ENCODE data around the gene SF3B5.
"Not testable (repeated sequence)": the region's sequence is repeated elsewhere in the genome, so short reads cannot be mapped to it uniquely, and the experiment has no call there.

Gene SF3B5

GRCh38 chr6:144095134-144096002 lies at the start of gene SF3B5:
Gene SF3B5 (minus strand): TSS chr6:144095573. CDS start chr6:144095497, 76 bp downstream.
- DNase-seq (ENCODE audit: low read depth): peak; percentile 93

- DNase-seq (ENCODE audit: low read depth): no peak
Observed at GRCh38 chr6:144144996-144145395, 49.6 kb upstream of the SF3B5 start.

- DNase-seq (ENCODE audit: low read depth): no peak
Observed at GRCh38 chr6:144143878-144144277, 48.5 kb upstream of the SF3B5 start.

GRCh38 chr6:144143106-144143505 lies 47.7 kb upstream of the SF3B5 start:
- DNase-seq (ENCODE audit: low read depth): no peak

GRCh38 chr6:144141470-144141869 lies 46.1 kb upstream of the SF3B5 start:
- DNase-seq (ENCODE audit: low read depth): no peak

- no peak for DNase-seq (ENCODE audit: low read depth)
Observed at GRCh38 chr6:144140867-144141266, 45.5 kb upstream of the SF3B5 start.

GRCh38 chr6:144139817-144140216 lies 44.4 kb upstream of the SF3B5 start:
- DNase-seq (ENCODE audit: low read depth): no peak

- DNase-seq (ENCODE audit: low read depth): no peak
Observed at GRCh38 chr6:144138542-144138941, 43.2 kb upstream of the SF3B5 start.

GRCh38 chr6:144134737-144135136 lies 39.4 kb upstream of the SF3B5 start:
- DNase-seq (ENCODE audit: low read depth): no peak

- no peak for DNase-seq (ENCODE audit: low read depth)
Observed at GRCh38 chr6:144134176-144134575, 38.8 kb upstream of the SF3B5 start.

- DNase-seq (ENCODE audit: low read depth): no peak
Observed at GRCh38 chr6:144133225-144133821, 38.0 kb upstream of the SF3B5 start.

- DNase-seq (ENCODE audit: low read depth): not testable (repeated sequence)
Observed at GRCh38 chr6:144132167-144132690, 36.9 kb upstream of the SF3B5 start.

- DNase-seq (ENCODE audit: low read depth): no peak
Observed at GRCh38 chr6:144131248-144131709, 35.9 kb upstream of the SF3B5 start.

- DNase-seq (ENCODE audit: low read depth): no peak
Observed at GRCh38 chr6:144129469-144129868, 34.1 kb upstream of the SF3B5 start.

GRCh38 chr6:144127097-144127496 lies 31.7 kb upstream of the SF3B5 start:
- DNase-seq (ENCODE audit: low read depth): no peak

GRCh38 chr6:144123836-144124235 lies 28.5 kb upstream of the SF3B5 start:
- DNase-seq (ENCODE audit: low read depth): no peak

GRCh38 chr6:144123421-144123820 lies 28.0 kb upstream of the SF3B5 start:
- no peak for DNase-seq (ENCODE audit: low read depth)

GRCh38 chr6:144122861-144123260 lies 27.5 kb upstream of the SF3B5 start:
- DNase-seq (ENCODE audit: low read depth): no peak

- DNase-seq (ENCODE audit: low read depth): no peak
Observed at GRCh38 chr6:144119376-144119775, 24.0 kb upstream of the SF3B5 start.

GRCh38 chr6:144115219-144115618 lies 19.8 kb upstream of the SF3B5 start:
- DNase-seq (ENCODE audit: low read depth): no peak

- no peak for DNase-seq (ENCODE audit: low read depth)
Observed at GRCh38 chr6:144113366-144113765, 18.0 kb upstream of the SF3B5 start.

GRCh38 chr6:144110210-144110609 lies 14.8 kb upstream of the SF3B5 start:
- DNase-seq (ENCODE audit: low read depth): no peak

- DNase-seq (ENCODE audit: low read depth): no peak
Observed at GRCh38 chr6:144106206-144106605, 10.8 kb upstream of the SF3B5 start.

Measured in activated T-cell treated with anti-CD3 and anti-CD28 coated beads for 48 hours (primary cell).